A673 (cell line): ENCODE measurements around the gene GNG3.

Source experiments
- CTCF ChIP-seq: fragments of 300-800, 200-600 bp; sonication (generic); conservative IDR thresholded peaks from 2 replicates; pipeline ENCODE4 v1.5.1; 2017; ENCODE audit warnings: low read depth, mild to moderate bottlenecking, antibody characterized with exemption, low read length, moderate library complexity, mixed read lengths
- EZH2 ChIP-seq: fragments of 200-600 bp; sonication (generic); IDR thresholded peaks from 2 replicates; pipeline ENCODE4 v1.6.1; 2017; ENCODE audit warnings: borderline replicate concordance, low read depth, mild to moderate bottlenecking, mixed read lengths, antibody characterized with exemption, low read length; ENCODE audit not compliant: poor library complexity, severe bottlenecking

GRCh38 chr11:62712861-62713260, 5.4 kb downstream of the GNG3 start:
- no peak for TF ChIP-seq CTCF
- no peak for TF ChIP-seq EZH2
